Gastrocnemius medialis (tissue), 4 donors: Measurements from ENCODE around the gene FBXL7. TPM values are rescaled to one million over a fixed set of nuclear protein-coding genes. Genes with fewer than 3 reads are reported as not detected.

ENCODE experiments used
- ATAC-seq, 2 donors: fragments of 150-250 bp; one replicate each; pipeline ENCODE4 v1.9.1; 2016
- DNase-seq, 2 donors: peaks; one replicate each; pipeline ENCODE4 v3.0.0-alpha.2; 2019
- H3K27ac ChIP-seq, 4 donors: fragments of 200-600 bp; sonication (generic); 1 replicate in 1 of 4; 2 replicates in 3 of 4; pipeline ENCODE4 v1.5.1; 2016 to 2018; ENCODE audit warnings: mild to moderate bottlenecking in 2 of 4, moderate library complexity in 1 of 4
- H3K27me3 ChIP-seq, 3 donors: fragments of 200-600 bp; sonication (generic) in 2 of 3; 1 replicate in 1 of 3; 2 replicates in 2 of 3; pipeline versions ENCODE4 v1.5.1 to v1.6.0; 2016 to 2019; ENCODE audit warnings: mild to moderate bottlenecking in 1 of 3, moderate library complexity in 1 of 3
- H3K36me3 ChIP-seq, 2 donors: fragments of 200-600 bp; sonication (generic) in 1 of 2; one replicate each; pipeline ENCODE4 v1.5.1; 2017 to 2018
- H3K4me1 ChIP-seq, 2 donors: fragments of 200-600 bp; sonication (generic) in 1 of 2; one replicate each; pipeline ENCODE4 v1.5.1; 2016 to 2017; ENCODE audit warnings: mild to moderate bottlenecking in 2 of 2
- H3K4me3 ChIP-seq, 4 donors: fragments of 200-600 bp; sonication (generic) in 3 of 4; 1 replicate in 1 of 4; 2 replicates in 3 of 4; pipeline ENCODE4 v1.5.1; 2016 to 2019; ENCODE audit warnings: mild to moderate bottlenecking in 2 of 4
- H3K9me3 ChIP-seq, 3 donors: fragments of 200-600 bp; sonication (generic) in 2 of 3; 1 replicate in 1 of 3; 2 replicates in 2 of 3; pipeline ENCODE4 v1.5.1; 2016 to 2019
- CTCF ChIP-seq, 5 experiments: fragments of 450-650 bp in 3 of 5; fragments of 200-600 bp in 2 of 5; sonication (generic) in 2 of 5; IDR thresholded peaks in 4 of 5; conservative IDR thresholded peaks in 1 of 5; 1 replicate in 4 of 5; 2 replicates in 1 of 5; pipeline ENCODE4 v1.5.1; 2016 to 2019; ENCODE audit warnings: antibody characterized with exemption in 5 of 5, mild to moderate bottlenecking in 3 of 5, moderate library complexity in 3 of 5
- POLR2A ChIP-seq, 2 donors: fragments of 450-650 bp; IDR thresholded peaks; one replicate each; pipeline ENCODE4 v1.6.1; 2017; ENCODE audit warnings: antibody characterized with exemption in 2 of 2, mild to moderate bottlenecking in 2 of 2, moderate library complexity in 2 of 2
- in situ Hi-C, 4 donors: fragments of 200-750 bp; cut with MboI; loops; one replicate each; pipeline versions ENCODE4 v1.15.0 to v1.8.0; 2017; ENCODE audit warnings: low sequenced_read_pairs in 4 of 4
- intact Hi-C: fragments of 100-400 bp; cut with DNase I; formaldehyde crosslinking; loops from one replicate; pipeline ENCODE4 v1.15.1; 2023; ENCODE audit warnings: low total_unique reads
- total RNA-seq, 4 donors: library from RNA; depleted of rRNA; stranded (reverse); fragments of >200 nt; gene quantifications; one replicate each; pipeline versions ENCODE4 v1.1.0 to v1.2.3, GENCODE V29; 2016

FBXL7 gene
- total RNA-seq, 4 donors from 2014 or later, result 2.4 to 4.9 (median 3.1) TPM

- in situ Hi-C loops, result no loop called here
- peak in 1 of 2 donors; percentile 30 for ATAC-seq
These were observed 286.9 kb downstream of the FBXL7 start for GRCh38 chr5:15786884-15787283.

GRCh38 chr5:15787681-15788080, 287.7 kb downstream of the FBXL7 start:
- peaks cover 0 to 3% of the 10 kb centered on the region in 2 donors for H3K4me1 ChIP-seq
- H3K27me3 ChIP-seq, result no peaks in the 10 kb centered on the region
- in situ Hi-C loops, result no loop called here
- intact Hi-C loops, result no loop called here
- TF ChIP-seq POLR2A (IDR thresholded peaks at IDR 0.05), result no peak
- no peak for TF ChIP-seq CTCF (IDR thresholded peaks at IDR 0.05 in 4 of 5, conservative IDR thresholded peaks at IDR 0.05 in 1 of 5)
- no peaks in the 10 kb centered on the region for H3K36me3 ChIP-seq
- no peak overlapping the region for H3K27ac ChIP-seq
- no peaks in the 10 kb centered on the region for H3K9me3 ChIP-seq
- H3K4me3 ChIP-seq, result no peak overlapping the region
- ATAC-seq (no peak), DNase-seq (no peak)

More at GRCh38 chr5:15786884-15787283, 286.9 kb downstream of the FBXL7 start:
- Histone ChIP-seq H3K9me3 (no peaks in the 10 kb centered on the region), H3K27me3 (no peaks in the 10 kb centered on the region), H3K27ac (peak overlapping the region in 2 of 4 donors; percentile 15 to 40), H3K36me3 (no peaks in the 10 kb centered on the region), H3K4me1 (peaks cover 0 to 3% of the 10 kb centered on the region in 2 donors), H3K4me3 (no peak overlapping the region)
- TF ChIP-seq CTCF (IDR thresholded peaks at IDR 0.05 in 4 of 5, conservative IDR thresholded peaks at IDR 0.05 in 1 of 5) (no peak), POLR2A (IDR thresholded peaks at IDR 0.05) (no peak)
- intact Hi-C loops, result no loop called here
- DNase-seq, result no peak

- no peak for TF ChIP-seq CTCF (IDR thresholded peaks at IDR 0.05 in 4 of 5, conservative IDR thresholded peaks at IDR 0.05 in 1 of 5)
- TF ChIP-seq POLR2A (IDR thresholded peaks at IDR 0.05), result no peak
- in situ Hi-C loops, result no loop called here
- no peak overlapping the region for H3K4me3 ChIP-seq
These were observed 289.7 kb downstream of the FBXL7 start for GRCh38 chr5:15789642-15790041.

GRCh38 chr5:15790446-15791018, 290.6 kb downstream of the FBXL7 start:
- intact Hi-C loops (loop anchor here (10.0 kb wide), 1 partner anchor 286 kb away; the partner anchor contains the start of gene FBXL7), in situ Hi-C loops (no loop called here)
- Histone ChIP-seq H3K9me3 (no peaks in the 10 kb centered on the region), H3K36me3 (no peaks in the 10 kb centered on the region), H3K4me1 (peaks cover 0 to 3% of the 10 kb centered on the region in 2 donors), H3K4me3 (no peak overlapping the region), H3K27ac (no peak overlapping the region), H3K27me3 (no peaks in the 10 kb centered on the region)
- no peak for ATAC-seq
- TF ChIP-seq CTCF (IDR thresholded peaks at IDR 0.05 in 4 of 5, conservative IDR thresholded peaks at IDR 0.05 in 1 of 5) (no peak), POLR2A (IDR thresholded peaks at IDR 0.05) (no peak)
- no peak for DNase-seq

More at GRCh38 chr5:15789642-15790041, 289.7 kb downstream of the FBXL7 start:
- H3K36me3 ChIP-seq, result no peaks in the 10 kb centered on the region
- no peak for DNase-seq
- intact Hi-C loops, result loop anchor here (10.0 kb wide), 1 partner anchor 285 kb away; the partner anchor contains the start of gene FBXL7
- H3K27ac ChIP-seq, result no peak overlapping the region
- H3K27me3 ChIP-seq, result no peaks in the 10 kb centered on the region
- peaks cover 0 to 3% of the 10 kb centered on the region in 2 donors for H3K4me1 ChIP-seq
- no peak for ATAC-seq
- H3K9me3 ChIP-seq, result no peaks in the 10 kb centered on the region
